Right cardiac atrium (tissue), 5 donors: ENCODE results near the gene CALN1. TPM values are rescaled to one million over a fixed set of nuclear protein-coding genes. Genes with fewer than 3 reads are reported as not detected.

Experiments
- ATAC-seq, 2 donors: fragments of 200-7000 bp; cut with Tn5 transposase; one replicate each; pipeline versions ENCODE4 v1.8.0 to v1.9.1; 2020; ENCODE audit warnings: moderate library complexity in 2 of 2, mild to moderate bottlenecking in 1 of 2
- DNase-seq, 3 donors: peaks; one replicate each; pipeline ENCODE4 v3.0.0-alpha.2; 2020
- H3K27ac ChIP-seq: one replicate; pipeline ENCODE4 v1.5.1; 2013; ENCODE audit warnings: mild to moderate bottlenecking, low read length, control low read depth, moderate library complexity
- H3K27me3 ChIP-seq: one replicate; pipeline ENCODE4 v1.6.1; 2013; ENCODE audit not compliant: control insufficient read depth, insufficient read depth
- H3K4me1 ChIP-seq: one replicate; pipeline ENCODE4 v1.6.1; 2013; ENCODE audit warnings: low read length; ENCODE audit not compliant: control insufficient read depth, insufficient read depth
- H3K4me3 ChIP-seq: one replicate; pipeline ENCODE4 v1.5.1; 2013; ENCODE audit warnings: low read length, control low read depth
- H3K9me3 ChIP-seq: one replicate; pipeline ENCODE4 v1.6.1; 2013; ENCODE audit warnings: low read length; ENCODE audit not compliant: control insufficient read depth
- WGBS: extraction: QIAGEN DNeasy Blood & Tissue Kit; methylation state at CpG from one replicate; pipeline ENCODE4 v1.1.7; 2013; 5-methylcytosine and 5-hydroxymethylcytosine counted together
- intact Hi-C, 4 donors: fragments of 100-400 bp; cut with DNase I; formaldehyde crosslinking; loops; one replicate each; pipeline versions ENCODE4 v1.11.0 to v1.14.0; 2022 to 2023
- polyA plus RNA-seq: library from polyadenylated mRNA; stranded (reverse); fragments of 200-250 nt; gene quantifications from one replicate; pipeline ENCODE4 v1.2.3, GENCODE V29; 2013
- total RNA-seq, 4 donors: library from RNA; stranded (reverse); fragmentation: NEBNext Ultra II Directional; extraction: Animal tissue kit (Norgen Biotek cat#: 25700); gene quantifications; one replicate each; pipeline ENCODE4 v1.2.1, GENCODE V29; 2021
- donor health status: healthy with polysubstance abuse.
- donor health status: DM: no; HTN: yes; CAD: no.
- donor health status: DM: no; HTN: no; CAD: no.
- donor health status: DM: no; HTN: yes; CAD: no; lungs with severe emphysema.
- donor health status: DM: yes; HTN: yes; CAD: no.

CALN1 gene
- total and polyA plus RNA-seq, 5 donors = not detected

GRCh38 chr7:71795410-71795809, 616.7 kb downstream of the CALN1 start:
- DNase-seq (no peak), ATAC-seq (no peak)
- WGBS = 91% methylated on average over 10 of the region's 10 CpGs
- Histone ChIP-seq H3K9me3 (peaks cover 1% of the 10 kb centered on the region), H3K27me3 (no peaks in the 10 kb centered on the region), H3K4me1 (no peaks in the 10 kb centered on the region), H3K4me3 (no peak overlapping the region), H3K27ac (no peak overlapping the region)
- intact Hi-C loops = no loop called here

DNA sequence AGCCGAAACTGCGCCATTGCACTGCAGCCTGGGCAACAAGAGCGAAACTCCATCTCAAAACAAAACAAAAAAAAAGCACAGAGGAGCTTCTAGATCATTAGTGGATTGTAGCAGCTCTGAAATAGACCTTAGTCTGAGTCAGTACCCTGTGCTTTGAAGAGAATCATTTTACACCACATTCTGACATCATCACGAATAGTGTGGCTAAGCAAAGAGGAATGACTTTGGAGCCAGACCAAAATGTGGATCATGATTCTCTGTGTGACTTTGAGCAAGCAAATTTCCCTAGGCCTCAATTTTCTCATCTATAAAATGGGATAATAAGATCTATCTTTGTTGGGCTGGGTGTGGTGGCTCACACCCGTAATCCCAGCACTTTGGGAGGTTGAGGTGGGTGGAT, 618.9 kb downstream of the CALN1 start:
- H3K27me3 ChIP-seq = no peaks in the 10 kb centered on the region
- intact Hi-C loops = no loop called here
- WGBS = 83% methylated on average over 5 of the region's 5 CpGs
- no peaks in the 10 kb centered on the region for H3K4me1 ChIP-seq
- DNase-seq = no peak
- H3K27ac ChIP-seq = no peak overlapping the region
- H3K9me3 ChIP-seq = peaks cover 1% of the 10 kb centered on the region
- ATAC-seq = no peak
- H3K4me3 ChIP-seq = no peak overlapping the region

DNA sequence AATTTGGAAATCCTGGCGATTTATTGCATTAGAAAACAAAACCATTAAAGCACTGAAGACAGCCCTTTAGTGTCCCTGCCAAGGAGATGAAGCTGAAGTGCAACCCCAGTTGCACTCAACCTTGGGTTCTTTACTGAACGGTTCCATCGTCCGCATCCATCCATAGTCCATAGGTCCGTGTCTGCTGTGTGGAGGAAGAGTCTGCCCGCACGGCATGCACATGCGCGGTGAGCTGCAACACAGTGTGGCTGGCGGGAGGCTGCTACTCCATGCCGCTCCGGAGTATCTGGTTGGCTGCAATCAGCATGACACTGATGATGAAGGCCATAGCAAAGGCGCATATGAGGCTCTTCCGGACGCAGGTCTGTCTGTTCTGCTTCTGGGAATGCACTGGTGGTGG, 624.6 kb downstream of the CALN1 start:
- 96% methylated on average over 15 of the region's 15 CpGs for WGBS
- H3K27me3 ChIP-seq = no peaks in the 10 kb centered on the region
- peaks cover 1% of the 10 kb centered on the region for H3K9me3 ChIP-seq
- no peak overlapping the region for H3K27ac ChIP-seq
- intact Hi-C loops = no loop called here
- ATAC-seq (no peak), DNase-seq (no peak)
- H3K4me3 ChIP-seq = no peak overlapping the region
- no peaks in the 10 kb centered on the region for H3K4me1 ChIP-seq

DNA sequence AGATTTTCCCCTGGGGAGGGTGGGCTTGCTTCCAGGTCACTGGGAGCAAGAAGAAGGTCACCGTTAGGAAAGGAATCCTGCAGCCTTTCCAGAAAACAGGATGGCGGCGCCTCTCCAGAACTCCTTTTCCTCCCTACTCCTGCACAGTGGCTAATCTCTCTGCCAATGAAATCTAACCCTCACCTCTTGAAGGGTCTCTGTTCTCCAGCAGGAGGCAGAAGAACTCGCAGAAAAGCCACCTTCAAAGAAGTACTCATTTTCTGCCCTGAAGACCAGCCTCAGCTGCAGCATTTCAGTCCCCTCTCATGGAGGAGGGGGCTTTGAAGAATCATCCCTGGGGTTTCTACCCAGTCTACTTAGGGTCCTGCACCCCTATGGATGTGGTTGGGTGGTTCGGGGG, 626.9 kb downstream of the CALN1 start:
- Histone ChIP-seq H3K27me3 (no peaks in the 10 kb centered on the region), H3K4me3 (no peak overlapping the region), H3K27ac (no peak overlapping the region), H3K9me3 (no peaks in the 10 kb centered on the region), H3K4me1 (no peaks in the 10 kb centered on the region)
- DNase-seq = no peak
- WGBS = 75% methylated on average over 5 of the region's 5 CpGs
- ATAC-seq = no peak
- intact Hi-C loops = no loop called here

- WGBS = 85% methylated on average over 6 of the region's 6 CpGs
- ATAC-seq = no peak
Observed at GRCh38 chr7:71784781-71785180, 627.4 kb downstream of the CALN1 start.

GRCh38 chr7:71784180-71784579, 628.0 kb downstream of the CALN1 start:
- H3K27me3 ChIP-seq = no peaks in the 10 kb centered on the region
- no peak overlapping the region for H3K27ac ChIP-seq
- ATAC-seq = no peak
- intact Hi-C loops = no loop called here
- DNase-seq = no peak
- H3K9me3 ChIP-seq = no peaks in the 10 kb centered on the region
- no peak overlapping the region for H3K4me3 ChIP-seq
- H3K4me1 ChIP-seq = no peaks in the 10 kb centered on the region
- WGBS = 45% methylated on average over 3 of the region's 3 CpGs

More at GRCh38 chr7:71784781-71785180, 627.4 kb downstream of the CALN1 start:
- Histone ChIP-seq H3K27ac (no peak overlapping the region), H3K9me3 (no peaks in the 10 kb centered on the region), H3K4me1 (no peaks in the 10 kb centered on the region), H3K27me3 (no peaks in the 10 kb centered on the region), H3K4me3 (no peak overlapping the region)
- intact Hi-C loops = no loop called here
- no peak for DNase-seq

DNA sequence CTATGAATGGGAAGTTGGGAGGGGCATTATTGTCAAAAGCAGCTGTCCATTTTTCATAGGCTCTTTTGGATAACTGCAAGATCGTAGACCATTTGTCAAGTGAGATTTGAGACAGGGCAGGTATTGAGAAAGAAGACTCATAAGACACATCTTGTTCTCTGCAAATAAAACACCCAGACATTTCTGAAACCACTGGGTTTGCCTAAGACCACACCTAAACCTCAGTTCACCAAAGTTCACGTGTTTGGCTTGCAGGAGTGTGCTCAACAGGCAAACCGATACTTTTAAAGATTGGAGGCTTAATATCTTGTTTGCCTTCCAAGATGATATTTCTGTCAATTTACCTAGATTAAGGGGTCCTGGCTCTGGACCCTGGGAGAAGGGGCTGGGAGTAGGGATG, 628.4 kb downstream of the CALN1 start:
- intact Hi-C loops = no loop called here
- WGBS = 76% methylated on average over 3 of the region's 3 CpGs
- no peak for ATAC-seq
- Histone ChIP-seq H3K4me3 (no peak overlapping the region), H3K4me1 (no peaks in the 10 kb centered on the region), H3K27ac (no peak overlapping the region), H3K27me3 (no peaks in the 10 kb centered on the region), H3K9me3 (no peaks in the 10 kb centered on the region)
- DNase-seq = no peak

GRCh38 chr7:71782051-71782450, 630.1 kb downstream of the CALN1 start:
- Histone ChIP-seq H3K27me3 (no peaks in the 10 kb centered on the region), H3K4me1 (no peaks in the 10 kb centered on the region), H3K27ac (no peak overlapping the region), H3K9me3 (no peaks in the 10 kb centered on the region), H3K4me3 (no peak overlapping the region)
- DNase-seq (no peak), ATAC-seq (no peak)
- intact Hi-C loops = no loop called here
- WGBS = 70% methylated on average over 3 of the region's 3 CpGs

- H3K9me3 ChIP-seq = no peaks in the 10 kb centered on the region
- ATAC-seq (no peak), DNase-seq (no peak)
- no peaks in the 10 kb centered on the region for H3K27me3 ChIP-seq
- H3K4me1 ChIP-seq = no peaks in the 10 kb centered on the region
- WGBS = 31% methylated on average over 7 of the region's 7 CpGs
- no peak overlapping the region for H3K27ac ChIP-seq
- H3K4me3 ChIP-seq = no peak overlapping the region
- intact Hi-C loops = no loop called here
Observed at GRCh38 chr7:71780282-71780681, 631.9 kb downstream of the CALN1 start.

DNA sequence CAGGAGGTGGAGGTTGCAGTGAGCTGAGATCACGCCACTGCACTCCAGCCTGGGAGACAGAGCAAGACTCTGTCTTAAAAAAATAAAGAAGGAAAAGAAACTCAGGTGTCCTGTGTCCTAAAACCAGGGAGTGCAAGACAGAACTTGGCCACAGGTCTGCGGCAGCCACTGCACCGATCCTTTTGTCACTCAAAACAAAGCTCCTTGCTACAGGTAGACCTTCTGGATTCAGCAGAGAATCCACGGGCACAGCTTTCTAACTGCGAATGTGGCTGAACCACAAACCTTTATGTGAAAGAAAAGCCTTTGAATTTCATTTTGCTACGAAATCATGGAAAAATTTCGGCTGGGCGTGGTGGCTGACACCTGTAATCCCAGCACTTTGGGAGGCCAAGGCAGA, 634.9 kb downstream of the CALN1 start:
- Histone ChIP-seq H3K27ac (no peak overlapping the region), H3K4me3 (no peak overlapping the region), H3K9me3 (no peaks in the 10 kb centered on the region), H3K27me3 (no peaks in the 10 kb centered on the region), H3K4me1 (no peaks in the 10 kb centered on the region)
- WGBS = 93% methylated on average over 8 of the region's 8 CpGs
- no peak for DNase-seq
- no peak for ATAC-seq
- intact Hi-C loops = no loop called here

- ATAC-seq (no peak), DNase-seq (no peak)
- intact Hi-C loops = no loop called here
- Histone ChIP-seq H3K27ac (no peak overlapping the region), H3K4me3 (no peak overlapping the region), H3K27me3 (no peaks in the 10 kb centered on the region), H3K9me3 (no peaks in the 10 kb centered on the region), H3K4me1 (no peaks in the 10 kb centered on the region)
- WGBS = 90% methylated on average over 9 of the region's 9 CpGs
Observed at GRCh38 chr7:71776726-71777125, 635.4 kb downstream of the CALN1 start.

- no peaks in the 10 kb centered on the region for H3K27me3 ChIP-seq
- 84% methylated on average over 5 of the region's 5 CpGs for WGBS
- intact Hi-C loops = no loop called here
Observed at GRCh38 chr7:71775648-71776047, 636.5 kb downstream of the CALN1 start.

More at GRCh38 chr7:71775648-71776047, 636.5 kb downstream of the CALN1 start:
- H3K9me3 ChIP-seq = no peaks in the 10 kb centered on the region
- no peaks in the 10 kb centered on the region for H3K4me1 ChIP-seq
- no peak overlapping the region for H3K4me3 ChIP-seq
- ATAC-seq = no peak
- H3K27ac ChIP-seq = no peak overlapping the region
- no peak for DNase-seq
